AG09309 (cell line): ENCODE data around the gene IFITM1.
"Not testable (repeated sequence)": the region's sequence is repeated elsewhere in the genome, so short reads cannot be mapped to it uniquely, and the experiment has no call there.

Source experiments
- DNase-seq: peaks from one replicate; pipeline ENCODE4 v3.0.0-alpha.2; 2010; ENCODE audit warnings: low read depth
- H3K4me3 ChIP-seq: 2 replicates; pipeline ENCODE4 v1.5.1; 2011; ENCODE audit warnings: mild to moderate bottlenecking, low read depth, low read length, moderate library complexity; ENCODE audit not compliant: control insufficient read depth
- CTCF ChIP-seq: IDR thresholded peaks from 2 replicates; pipeline ENCODE4 v1.5.1; 2011; ENCODE audit warnings: mild to moderate bottlenecking, low read depth, low read length, inconsistent platforms; ENCODE audit not compliant: insufficient read depth, control insufficient read depth; ENCODE audit errors: missing control alignments

IFITM1 gene

DNA sequence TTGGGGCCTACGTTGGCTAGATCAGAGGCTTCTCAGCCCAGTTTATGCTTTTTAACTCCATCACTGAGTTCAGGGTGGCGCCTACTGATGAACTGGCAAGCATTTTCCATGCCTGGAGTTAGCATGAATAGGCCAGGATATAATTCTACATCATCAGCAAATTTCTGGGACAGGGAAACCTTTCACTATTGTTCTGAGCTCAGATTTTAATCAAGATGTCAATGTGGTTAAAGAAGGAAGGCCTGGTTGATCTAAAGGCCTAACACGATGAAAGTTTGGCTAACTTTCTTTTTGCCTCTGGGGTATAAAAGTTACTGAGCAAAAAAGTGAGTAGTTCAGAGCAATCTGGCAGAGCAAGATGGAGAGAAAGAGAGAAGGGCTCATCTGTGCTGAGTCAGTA is 28.5 kb downstream of the IFITM1 start:
- DNase-seq = no peak
- no peak for TF ChIP-seq CTCF
- no peak overlapping the region for H3K4me3 ChIP-seq

DNA sequence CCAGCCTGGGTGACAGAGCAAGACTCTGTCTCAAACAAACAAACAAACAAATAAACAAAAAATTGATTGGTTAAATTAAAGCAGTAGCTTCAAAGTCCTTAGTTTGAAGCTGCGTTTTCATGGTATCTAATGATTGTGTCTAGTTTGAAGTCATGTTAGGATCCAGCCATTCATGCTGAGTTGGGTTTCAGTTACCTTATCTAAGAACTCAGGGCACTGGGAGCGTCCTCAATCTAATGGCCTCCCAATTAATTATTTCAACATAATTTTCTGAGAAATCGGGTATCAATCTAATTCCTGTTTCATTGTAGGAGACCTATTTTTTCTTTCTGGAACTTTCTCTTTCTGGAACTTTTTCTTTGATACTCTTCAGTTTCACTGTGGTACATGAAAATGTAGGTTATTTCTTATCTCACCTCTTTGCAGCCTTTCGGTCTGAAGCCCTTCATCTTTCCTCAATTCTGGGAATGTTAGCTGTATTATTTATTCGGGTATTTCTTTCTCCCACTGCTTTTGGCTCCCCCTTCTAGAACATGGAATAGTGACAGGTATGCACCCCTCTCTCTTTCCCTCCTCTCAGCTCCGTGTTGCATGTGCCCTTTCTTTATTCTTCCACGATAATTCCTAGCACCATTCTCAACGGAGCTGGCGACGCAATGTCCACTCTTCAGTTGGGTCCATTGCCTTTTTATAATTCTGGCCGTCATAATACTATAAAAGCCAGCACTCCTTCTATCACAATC is 31.2 kb downstream of the IFITM1 start:
- TF ChIP-seq CTCF = no peak
- H3K4me3 ChIP-seq = no peak overlapping the region
- no peak for DNase-seq

DNA sequence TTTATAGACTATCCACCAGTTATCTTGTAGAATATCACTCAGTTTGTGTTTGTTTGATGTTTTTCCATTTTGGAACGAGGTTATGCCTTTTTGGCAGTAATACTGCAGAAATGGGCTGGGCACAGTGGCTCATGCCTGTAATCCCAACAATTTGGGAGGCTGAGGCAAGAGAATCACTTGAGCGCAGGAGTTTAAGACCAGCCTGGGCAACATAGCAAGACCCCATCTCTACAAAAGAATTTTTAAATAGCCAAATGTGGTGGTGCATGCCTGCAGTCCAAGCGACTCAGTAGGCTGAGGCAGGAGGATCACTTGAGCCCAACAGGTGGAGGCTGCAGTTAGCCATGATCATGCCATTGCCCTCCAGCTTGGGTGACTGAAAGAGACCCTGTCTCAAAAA is 32.7 kb downstream of the IFITM1 start:
- no peak overlapping the region for H3K4me3 ChIP-seq
- TF ChIP-seq CTCF = no peak
- no peak for DNase-seq

GRCh38 chr11:349270-349954 is 35.6 kb downstream of the IFITM1 start:
- not testable (repeated sequence) for DNase-seq, H3K4me3 ChIP-seq

GRCh38 chr11:350033-350722 is 36.3 kb downstream of the IFITM1 start:
- not testable (repeated sequence) for DNase-seq, H3K4me3 ChIP-seq

- DNase-seq = no peak
- TF ChIP-seq CTCF = no peak
- H3K4me3 ChIP-seq = no peak overlapping the region
These were observed 36.9 kb downstream of the IFITM1 start for GRCh38 chr11:350723-351255.

- no peak overlapping the region for H3K4me3 ChIP-seq
- TF ChIP-seq CTCF = no peak
- no peak for DNase-seq
These were observed 37.6 kb downstream of the IFITM1 start for GRCh38 chr11:351411-351810.
